Thoracic aorta (tissue), 2 donors: ENCODE results near the gene DONSON. TPM values are rescaled to one million over a fixed set of nuclear protein-coding genes. Genes with fewer than 3 reads are reported as not detected.

Experiments
- ATAC-seq: fragments of 150-250 bp; one replicate; pipeline ENCODE4 v1.8.0; 2017; ENCODE audit warnings: low read depth; ENCODE audit not compliant: insufficient number of reproducible peaks, low FRiP score
- DNase-seq: peaks from one replicate; pipeline ENCODE4 v3.0.0-alpha.2; 2020; ENCODE audit warnings: low spot score
- H3K27ac ChIP-seq, 2 donors: fragments of 200-600 bp; sonication (generic); 1 replicate in 1 of 2; 2 replicates in 1 of 2; pipeline ENCODE4 v1.5.1; 2016; ENCODE audit warnings: mild to moderate bottlenecking in 2 of 2, moderate library complexity in 2 of 2
- H3K27me3 ChIP-seq: fragments of 200-600 bp; sonication (generic); replicated peaks from 2 replicates; pipeline ENCODE4 v1.6.0; 2016; ENCODE audit warnings: mild to moderate bottlenecking; ENCODE audit not compliant: insufficient read depth
- H3K36me3 ChIP-seq: fragments of 200-600 bp; sonication (generic); one replicate; pipeline ENCODE4 v1.5.1; 2016
- H3K4me1 ChIP-seq, 2 donors: fragments of 200-600 bp; sonication (generic); 1 replicate in 1 of 2; 2 replicates in 1 of 2; pipeline versions ENCODE4 v1.5.1 to v1.6.0; 2016; ENCODE audit warnings: low read depth in 2 of 2, mild to moderate bottlenecking in 1 of 2; ENCODE audit not compliant: control insufficient read depth in 1 of 2
- H3K4me3 ChIP-seq: fragments of 200-600 bp; sonication (generic); 2 replicates; pipeline ENCODE4 v1.5.1; 2016; ENCODE audit warnings: mild to moderate bottlenecking
- H3K9me3 ChIP-seq: fragments of 200-600 bp; sonication (generic); 2 replicates; pipeline ENCODE4 v1.5.1; 2016
- CTCF ChIP-seq: fragments of 200-600 bp; sonication (generic); IDR thresholded peaks from one replicate; pipeline ENCODE4 v1.5.1; 2019; ENCODE audit warnings: antibody characterized with exemption
- total RNA-seq, 2 donors: library from RNA; depleted of rRNA; stranded (reverse); fragments of >200 nt; gene quantifications; one replicate each; pipeline versions ENCODE4 v1.1.0 to v1.2.3, GENCODE V29; 2016

Gene DONSON
- total RNA-seq, 2 donors from 2014 or later = 12.1 to 19.2 TPM

DNA sequence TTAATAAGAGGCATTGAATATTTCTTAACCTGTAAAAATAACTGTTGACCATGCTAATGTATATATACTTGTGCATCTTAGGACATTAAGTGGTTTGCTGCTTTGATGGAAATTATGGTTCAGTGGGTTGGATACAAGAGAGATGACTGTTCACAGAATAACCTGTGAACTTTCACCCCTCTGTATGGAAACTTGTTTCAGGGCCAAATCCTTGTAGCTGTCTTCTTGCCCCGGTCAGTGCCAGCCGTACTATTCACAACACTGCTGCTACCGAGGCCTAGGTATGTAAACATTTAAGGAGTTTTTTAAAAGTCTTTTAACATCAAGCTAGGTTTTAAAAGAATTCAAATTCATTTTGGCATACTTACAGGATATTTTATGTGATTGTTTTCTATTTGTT, 16.1 kb downstream of the DONSON start:
- peaks cover 47% of the 10 kb centered on the region for H3K36me3 ChIP-seq
- H3K4me1 ChIP-seq = peaks cover 0 to 3% of the 10 kb centered on the region in 2 donors
- H3K27ac ChIP-seq = no peak overlapping the region
- no peaks in the 10 kb centered on the region for H3K9me3 ChIP-seq
- no peak for TF ChIP-seq CTCF
- ATAC-seq = no peak
- no peak overlapping the region for H3K4me3 ChIP-seq
- no peak for DNase-seq
- H3K27me3 ChIP-seq = no peaks in the 10 kb centered on the region

DNA sequence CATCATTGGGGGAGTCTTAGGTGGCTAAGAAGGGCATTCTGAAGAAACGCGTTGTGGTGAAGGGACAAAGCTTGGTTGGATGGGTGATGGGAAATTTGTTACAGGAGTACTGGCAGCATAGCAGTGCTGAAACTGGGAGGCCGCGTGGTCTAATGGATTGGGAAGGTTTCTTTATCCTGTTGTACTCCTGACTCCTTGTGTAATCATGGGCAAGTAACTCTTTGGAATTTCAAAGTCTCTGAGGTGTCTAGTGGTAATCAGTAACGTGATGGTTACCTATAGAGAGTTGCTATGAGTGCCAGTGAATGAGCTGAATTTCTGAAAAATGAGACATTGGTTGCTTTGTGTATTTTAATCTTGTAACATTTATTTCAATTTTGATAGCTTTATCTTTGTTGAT, 18.5 kb downstream of the DONSON start:
- peaks cover 43% of the 10 kb centered on the region for H3K36me3 ChIP-seq

DNA sequence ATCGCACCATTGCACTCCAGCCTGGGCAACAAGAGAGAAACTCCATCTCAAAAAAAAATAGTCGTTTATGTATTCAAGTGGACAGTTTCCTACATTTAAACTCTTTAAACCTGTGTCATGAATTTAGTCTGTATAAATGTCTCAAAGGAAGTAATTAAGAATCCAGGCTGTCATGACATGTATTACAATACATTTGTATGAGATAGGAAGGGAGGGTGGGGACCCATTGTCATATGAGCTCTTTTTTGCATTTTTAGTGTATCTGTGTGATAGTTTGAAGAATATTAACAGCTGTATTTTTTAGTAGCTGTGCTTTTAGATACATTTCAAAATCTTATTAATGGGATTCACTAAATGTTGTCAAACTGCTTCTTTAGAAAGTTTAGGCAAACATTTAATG, 20.0 kb downstream of the DONSON start:
- H3K4me3 ChIP-seq = no peak overlapping the region
- no peak for DNase-seq
- peaks cover 0 to 3% of the 10 kb centered on the region in 2 donors for H3K4me1 ChIP-seq
- TF ChIP-seq CTCF = no peak
- no peak overlapping the region for H3K27ac ChIP-seq
- no peaks in the 10 kb centered on the region for H3K27me3 ChIP-seq
- H3K36me3 ChIP-seq = peaks cover 45% of the 10 kb centered on the region
- no peak for ATAC-seq
- no peaks in the 10 kb centered on the region for H3K9me3 ChIP-seq

More for the DNA sequence above, 18.5 kb downstream of the DONSON start:
- no peak for TF ChIP-seq CTCF
- Histone ChIP-seq H3K27ac (no peak overlapping the region), H3K9me3 (no peaks in the 10 kb centered on the region), H3K4me1 (peaks cover 0 to 3% of the 10 kb centered on the region in 2 donors), H3K4me3 (no peak overlapping the region), H3K27me3 (no peaks in the 10 kb centered on the region)
- ATAC-seq (no peak), DNase-seq (no peak)

DNA sequence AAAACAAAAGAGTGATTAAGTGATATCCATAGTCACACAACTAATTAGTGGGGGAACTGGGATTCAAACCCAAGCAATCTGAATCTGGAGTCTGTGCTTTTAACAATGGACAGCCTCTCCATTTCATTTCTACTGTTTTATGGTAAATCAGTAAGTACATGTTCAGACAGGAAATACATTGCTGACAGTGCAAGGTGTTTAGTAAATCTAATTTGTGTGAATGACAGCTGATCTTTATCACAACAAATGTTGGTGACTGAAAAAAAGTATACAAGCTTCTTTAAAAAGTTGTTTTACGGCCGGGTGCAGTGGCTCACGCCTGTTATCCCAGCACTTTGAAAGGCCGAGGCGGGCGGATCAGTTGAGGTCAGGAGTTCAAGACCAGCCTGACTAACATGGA, 20.6 kb downstream of the DONSON start:
- TF ChIP-seq CTCF = no peak
- DNase-seq (no peak), ATAC-seq (no peak)
- Histone ChIP-seq H3K27ac (no peak overlapping the region), H3K36me3 (peaks cover 45% of the 10 kb centered on the region), H3K9me3 (no peaks in the 10 kb centered on the region), H3K4me3 (no peak overlapping the region), H3K4me1 (peaks cover 0 to 3% of the 10 kb centered on the region in 2 donors), H3K27me3 (no peaks in the 10 kb centered on the region)

DNA sequence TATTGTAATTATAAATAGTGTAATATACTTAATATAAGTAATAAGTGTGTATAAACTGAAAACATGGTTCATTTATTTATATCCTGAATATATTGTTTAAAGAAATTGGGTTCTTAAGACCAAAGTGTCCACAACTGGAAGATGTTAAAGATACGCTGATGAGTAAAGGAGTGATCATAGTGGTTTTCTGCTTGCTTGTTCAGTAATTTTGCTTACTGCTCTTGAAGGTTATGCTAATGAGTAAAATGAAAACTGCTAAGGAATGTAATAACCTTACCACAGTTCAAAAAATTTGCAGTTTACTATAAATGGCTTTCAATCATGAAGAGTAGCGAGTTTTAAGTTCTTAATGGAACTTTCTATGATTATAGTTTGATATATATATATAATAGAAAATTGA, 22.0 kb downstream of the DONSON start:
- ATAC-seq (no peak), DNase-seq (no peak)
- TF ChIP-seq CTCF = no peak
- peaks cover 46% of the 10 kb centered on the region for H3K36me3 ChIP-seq
- no peak overlapping the region for H3K27ac ChIP-seq
- H3K4me3 ChIP-seq = no peak overlapping the region
- H3K4me1 ChIP-seq = no peaks in the 10 kb centered on the region
- H3K27me3 ChIP-seq = no peaks in the 10 kb centered on the region
- no peaks in the 10 kb centered on the region for H3K9me3 ChIP-seq
